GM21786 (cell line): ENCODE data around the gene CALML3.

ENCODE experiments used
- ATAC-seq: cut with Tn5 transposase; IDR thresholded peaks from one replicate; pipeline ENCODE4 v1.9.1; 2021; ENCODE audit not compliant: unreplicated experiment

CALML3 gene

GRCh38 chr10:5490698-5491464 is 33.9 kb upstream of the CALML3 start:
- no peak for ATAC-seq

DNA sequence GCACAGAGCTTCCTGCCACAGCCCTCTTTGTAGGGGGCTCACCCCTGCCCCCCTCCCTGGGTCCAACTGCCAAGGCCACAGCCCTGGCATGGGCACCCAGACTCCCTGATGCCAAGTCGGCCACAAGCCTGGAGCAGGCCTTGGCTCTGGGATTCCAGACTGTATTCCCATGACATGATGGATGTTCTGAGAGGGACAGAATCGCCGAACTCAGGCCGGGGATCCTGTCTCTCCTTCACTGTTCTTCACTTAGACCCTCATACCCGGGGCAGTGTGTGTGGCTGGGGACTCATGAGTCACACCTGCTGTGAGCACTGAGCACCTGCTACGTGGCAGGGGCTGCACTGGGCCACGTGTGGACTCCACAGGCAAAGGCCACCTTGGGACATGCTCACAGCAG is 33.3 kb upstream of the CALML3 start:
- ATAC-seq = no peak

DNA sequence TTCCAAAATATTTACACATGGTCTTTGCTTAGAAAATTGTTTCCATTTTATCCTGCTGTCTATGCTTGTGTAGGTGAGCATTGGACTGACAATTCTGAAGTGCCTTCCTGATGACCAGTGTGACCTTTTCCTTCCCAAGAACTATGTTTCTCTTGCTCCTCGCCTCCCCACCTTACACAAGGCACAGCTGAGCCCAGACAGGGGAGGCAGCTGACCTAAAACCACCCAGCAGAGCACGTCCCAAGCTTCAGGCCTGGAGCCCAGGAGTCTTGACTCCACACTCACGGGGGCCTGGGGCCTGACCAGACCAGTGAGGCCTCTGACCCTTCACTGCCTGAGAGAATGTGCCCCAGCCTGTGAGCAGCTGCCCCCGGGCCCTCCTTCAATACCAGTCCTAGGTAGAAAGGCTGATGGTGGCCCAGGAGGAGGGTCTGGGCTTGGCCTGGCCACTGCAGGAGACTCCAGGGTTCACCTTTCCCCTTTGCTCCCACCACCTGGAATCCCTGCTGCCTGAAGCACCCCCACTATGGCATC is 32.4 kb upstream of the CALML3 start:
- no peak for ATAC-seq

- no peak for ATAC-seq
These were observed 31.7 kb upstream of the CALML3 start for GRCh38 chr10:5492929-5493576.

GRCh38 chr10:5493691-5494090 is 31.1 kb upstream of the CALML3 start:
- ATAC-seq = no peak

GRCh38 chr10:5494611-5495010 is 30.1 kb upstream of the CALML3 start:
- no peak for ATAC-seq

GRCh38 chr10:5496261-5497250 is 28.2 kb upstream of the CALML3 start:
- ATAC-seq = no peak

DNA sequence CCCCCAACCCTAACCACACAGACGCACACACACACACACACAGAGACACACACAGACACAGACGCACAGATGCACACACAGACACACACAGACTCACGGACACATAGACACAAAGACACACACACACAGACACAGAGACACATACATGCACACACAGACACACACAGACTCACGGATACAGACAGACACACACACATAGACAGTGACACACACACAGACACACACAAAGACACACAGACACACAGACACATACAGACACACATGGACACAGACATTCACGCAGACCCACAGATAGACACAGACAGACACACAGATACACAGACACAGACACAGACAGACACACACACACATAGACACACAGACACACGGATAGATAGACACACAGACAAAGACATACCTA is 27.5 kb upstream of the CALML3 start:
- no peak for ATAC-seq

DNA sequence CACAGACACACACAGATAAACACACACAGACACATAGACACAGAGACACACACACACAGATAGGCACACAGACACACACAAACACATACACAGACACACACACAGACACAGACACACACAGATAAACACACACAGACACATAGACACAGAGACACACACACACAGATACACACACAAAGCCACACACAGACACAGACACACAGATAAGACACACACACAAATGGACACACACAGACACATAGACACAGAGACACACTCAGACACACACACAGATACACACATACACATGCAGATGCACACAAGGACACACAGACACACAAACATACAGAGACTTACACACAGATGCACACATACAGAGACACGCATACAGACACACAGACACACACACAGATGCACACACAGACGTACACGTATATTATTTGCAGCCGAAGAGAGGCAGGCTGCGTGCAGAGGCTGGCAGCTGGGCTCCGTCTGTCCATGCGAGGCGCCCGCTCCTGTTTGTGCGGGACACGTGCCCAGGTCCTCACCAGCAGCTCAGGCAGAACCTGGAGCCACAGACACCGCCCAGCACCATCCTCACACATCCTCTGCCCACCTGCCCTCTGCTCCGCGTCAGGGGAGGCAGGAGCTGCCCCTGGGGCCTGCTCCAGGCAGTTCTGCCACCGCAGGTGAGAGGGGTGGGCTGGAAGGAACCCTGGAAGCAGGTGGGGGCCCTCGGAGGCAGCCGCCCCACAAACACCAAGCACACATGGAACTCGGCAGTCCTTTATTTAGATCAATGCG is 26.6 kb upstream of the CALML3 start:
- no peak for ATAC-seq

DNA sequence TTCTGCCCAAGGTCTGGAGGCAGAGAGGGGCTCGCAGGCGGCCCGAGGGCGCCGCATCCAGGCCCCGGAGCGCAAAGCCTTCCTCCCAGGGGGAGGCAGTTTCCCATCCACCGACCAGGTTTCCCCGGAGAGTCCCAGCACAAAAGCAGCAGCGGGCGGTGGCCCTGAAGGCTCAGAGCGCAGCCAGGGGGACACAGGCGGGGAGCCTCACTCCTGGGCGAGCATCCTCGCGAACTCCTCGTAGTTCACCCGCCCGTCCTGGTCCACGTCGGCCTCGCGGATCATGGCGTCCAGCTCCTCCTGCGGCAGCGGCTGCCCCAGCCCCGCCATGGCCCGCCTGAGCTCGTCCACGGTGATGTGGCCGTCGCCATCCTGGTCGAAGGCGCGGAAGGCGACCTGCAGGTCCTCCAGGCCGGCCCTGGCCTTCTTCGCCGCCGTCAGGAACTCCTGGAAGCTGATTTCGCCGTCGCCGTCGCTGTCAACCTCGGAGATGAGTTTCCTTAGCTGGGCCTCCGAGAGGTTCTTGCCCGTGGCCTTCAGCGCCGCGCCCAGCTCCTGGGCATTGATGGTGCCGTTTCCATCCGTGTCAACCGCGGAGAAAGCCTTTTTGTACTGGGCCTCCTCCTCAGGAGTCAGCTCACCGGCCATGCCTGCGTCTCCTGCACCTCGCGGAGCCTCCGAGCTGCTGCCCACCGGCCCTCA is 25.8 kb upstream of the CALML3 start:
- no peak for ATAC-seq

DNA sequence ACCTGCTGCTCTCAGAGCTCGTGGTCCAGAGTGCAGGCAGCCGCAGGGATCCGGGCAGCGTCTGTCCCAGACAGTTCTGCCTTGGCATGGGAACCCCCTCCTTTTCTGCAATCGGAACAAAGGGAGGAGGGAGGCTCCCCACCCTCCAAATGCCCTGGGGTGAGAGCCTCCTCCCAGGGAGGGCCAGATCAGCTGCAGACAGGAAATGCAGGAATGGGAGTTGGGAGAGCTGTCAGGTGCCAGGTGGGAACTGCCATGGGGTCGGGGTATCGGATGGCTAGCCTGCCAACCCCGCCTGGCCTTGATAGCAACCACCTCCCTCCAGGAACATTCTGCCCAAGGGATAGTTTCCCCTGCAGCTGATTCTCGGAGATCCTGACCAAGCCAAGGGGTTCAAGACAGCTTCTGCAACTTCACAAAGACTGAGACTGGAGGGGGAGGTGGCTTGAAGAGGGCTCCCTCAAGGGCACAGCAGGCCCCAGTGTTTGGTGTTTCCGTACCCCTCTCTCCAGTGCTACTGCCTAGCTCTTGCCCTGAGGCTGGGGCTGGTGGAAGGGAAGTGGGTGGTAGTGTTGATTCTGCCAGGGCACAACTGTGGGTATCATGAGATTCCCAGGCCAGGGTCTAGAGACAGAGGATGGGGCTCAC is 25.1 kb upstream of the CALML3 start, which contains the start of gene CALML5:
CALML5 (minus strand) TSS at position 78 of the 648 bp plus-strand sequence. CDS start 132 bp downstream, outside the sequence.
- ATAC-seq = no peak

DNA sequence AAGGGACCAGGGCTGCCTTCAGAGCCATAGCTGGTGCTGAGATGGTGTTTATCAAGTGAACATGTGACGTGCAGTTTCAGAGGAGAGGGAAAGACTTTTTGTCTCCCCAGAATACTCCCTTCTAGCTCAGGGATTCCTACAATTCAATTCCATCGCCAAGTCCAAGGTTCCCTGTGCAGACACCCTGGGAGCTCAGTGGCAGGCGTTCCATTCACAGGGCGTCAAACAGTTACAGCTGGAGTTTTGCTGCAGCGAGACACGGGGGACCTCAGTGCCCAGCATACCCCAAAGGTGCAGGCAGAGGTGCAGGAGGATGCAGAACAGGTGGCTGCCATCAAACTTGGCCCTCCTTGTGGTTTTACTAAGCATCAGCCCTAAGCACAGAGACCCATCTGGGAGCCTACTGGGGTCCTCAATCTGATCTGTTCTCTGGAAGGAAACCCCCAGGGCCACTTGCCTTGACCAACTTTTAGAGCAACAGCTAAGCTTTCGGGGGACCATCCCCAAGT is 24.5 kb upstream of the CALML3 start:
- no peak for ATAC-seq

- no peak for ATAC-seq
These were observed 23.9 kb upstream of the CALML3 start for GRCh38 chr10:5500910-5501309.

GRCh38 chr10:5502061-5502521 is 22.7 kb upstream of the CALML3 start:
- no peak for ATAC-seq

- no peak for ATAC-seq
These were observed 21.9 kb upstream of the CALML3 start for GRCh38 chr10:5502571-5503476.

DNA sequence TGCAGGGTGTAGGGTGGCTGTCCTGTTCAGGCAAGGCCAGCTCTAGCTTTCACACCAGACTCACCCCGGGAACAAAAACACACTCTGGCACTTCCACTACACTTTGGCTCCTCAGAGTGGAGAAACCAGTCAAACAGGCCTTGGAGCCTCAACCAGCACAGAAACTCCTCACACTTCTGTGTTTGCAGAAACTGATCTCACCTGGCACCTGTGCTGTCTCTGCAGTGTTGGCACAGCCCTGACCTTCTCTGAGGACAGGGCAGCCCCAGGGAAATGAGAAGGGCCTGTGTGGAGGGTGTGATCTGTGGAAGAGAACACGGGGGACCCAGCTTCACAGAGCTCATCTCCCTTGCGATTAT is 21.3 kb upstream of the CALML3 start:
- no peak for ATAC-seq

- ATAC-seq = no peak
These were observed 20.4 kb upstream of the CALML3 start for GRCh38 chr10:5504146-5505072.
